ENCODE results near the gene JMJD1C.
A peak's percentile ranks its signal among the peaks of the same experiment; 100 is the strongest.

Gene JMJD1C

DNA sequence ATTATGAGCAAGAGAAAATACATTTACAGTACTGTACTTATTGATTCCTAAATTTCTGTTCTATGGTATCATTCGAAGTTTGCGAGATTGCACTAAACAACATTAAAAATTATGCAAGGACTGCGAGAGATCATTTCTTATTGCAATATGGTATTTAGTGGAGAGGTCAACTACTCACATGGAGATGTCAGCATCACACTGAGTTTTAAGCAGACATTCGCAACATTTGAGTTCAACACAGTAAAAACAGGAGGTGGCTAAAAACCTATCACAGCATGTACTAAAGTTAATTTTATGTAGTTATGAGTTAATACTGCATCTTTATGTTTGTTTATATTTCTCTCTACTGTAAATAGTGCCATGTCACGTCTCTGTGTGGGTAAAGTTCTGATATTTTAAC lies 53.5 kb downstream of the JMJD1C start:
- no peak overlapping the region for H3K27ac ChIP-seq (ENCODE audit: extremely low read depth, low read depth, low read length)
- H3K36me3 ChIP-seq (ENCODE audit: control insufficient read depth in 2 of 2, insufficient read depth in 1 of 2, low read length in 2 of 2), result no peaks in the 10 kb centered on the region
- H3K9me3 ChIP-seq (ENCODE audit: control insufficient read depth, insufficient read depth, low read depth, low read length), result no peaks in the 10 kb centered on the region
- no peak overlapping the region for H3K4me3 ChIP-seq (ENCODE audit: low read depth, low read length)
- POLR2A ChIA-PET, result interaction anchor here (0.7 kb wide), 1 partner anchor 26 kb away, joined by 3 read pairs; no protein-coding TSS in a partner anchor
- CTCF ChIA-PET, result interaction anchor here (1.1 kb wide), 1 partner anchor 308 kb away, joined by 3 read pairs; no protein-coding TSS in a partner anchor
- peaks cover 29% of the 10 kb centered on the region for H3K4me1 ChIP-seq (ENCODE audit: control insufficient read depth, insufficient read depth, low read length)
- TF ChIP-seq ZNF350 (tag by site-specific recombination; IDR thresholded peaks at IDR 0.05) (no peak), ZNF112 (tag by site-specific recombination; IDR thresholded peaks at IDR 0.05) (no peak), ZNF521 (tag by site-specific recombination; IDR thresholded peaks at IDR 0.05) (no peak), ZNF133 (tag by site-specific recombination; IDR thresholded peaks at IDR 0.05) (no peak), OVOL3 (tag by site-specific recombination; IDR thresholded peaks at IDR 0.05) (no peak), ZNF426 (tag by site-specific recombination; IDR thresholded peaks at IDR 0.05) (no peak), ZIC2 (tag by site-specific recombination; IDR thresholded peaks at IDR 0.05) (peak; percentile 53), ZNF23 (tag by site-specific recombination; IDR thresholded peaks at IDR 0.05; ENCODE audit: borderline replicate concordance) (no peak)
- TF ChIP-seq, protein P1, sequence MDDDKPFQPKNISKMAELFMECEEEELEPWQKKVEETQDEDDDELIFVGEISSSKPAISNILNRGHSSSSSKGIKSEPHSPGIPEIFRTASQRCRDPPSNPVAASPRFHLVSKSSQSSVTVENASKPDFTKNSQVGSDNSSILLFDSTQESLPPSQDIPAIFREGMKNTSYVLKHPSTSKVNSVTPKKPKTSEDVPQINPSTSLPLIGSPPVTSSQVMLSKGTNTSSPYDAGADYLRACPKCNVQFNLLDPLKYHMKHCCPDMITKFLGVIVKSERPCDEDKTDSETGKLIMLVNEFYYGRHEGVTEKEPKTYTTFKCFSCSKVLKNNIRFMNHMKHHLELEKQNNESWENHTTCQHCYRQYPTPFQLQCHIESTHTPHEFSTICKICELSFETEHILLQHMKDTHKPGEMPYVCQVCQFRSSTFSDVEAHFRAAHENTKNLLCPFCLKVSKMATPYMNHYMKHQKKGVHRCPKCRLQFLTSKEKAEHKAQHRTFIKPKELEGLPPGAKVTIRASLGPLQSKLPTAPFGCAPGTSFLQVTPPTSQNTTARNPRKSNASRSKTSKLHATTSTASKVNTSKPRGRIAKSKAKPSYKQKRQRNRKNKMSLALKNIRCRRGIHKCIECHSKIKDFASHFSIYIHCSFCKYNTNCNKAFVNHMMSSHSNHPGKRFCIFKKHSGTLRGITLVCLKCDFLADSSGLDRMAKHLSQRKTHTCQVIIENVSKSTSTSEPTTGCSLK (tag by site-specific recombination; IDR thresholded peaks at IDR 0.05), result no peak
- TF ChIP-seq, protein P2, sequence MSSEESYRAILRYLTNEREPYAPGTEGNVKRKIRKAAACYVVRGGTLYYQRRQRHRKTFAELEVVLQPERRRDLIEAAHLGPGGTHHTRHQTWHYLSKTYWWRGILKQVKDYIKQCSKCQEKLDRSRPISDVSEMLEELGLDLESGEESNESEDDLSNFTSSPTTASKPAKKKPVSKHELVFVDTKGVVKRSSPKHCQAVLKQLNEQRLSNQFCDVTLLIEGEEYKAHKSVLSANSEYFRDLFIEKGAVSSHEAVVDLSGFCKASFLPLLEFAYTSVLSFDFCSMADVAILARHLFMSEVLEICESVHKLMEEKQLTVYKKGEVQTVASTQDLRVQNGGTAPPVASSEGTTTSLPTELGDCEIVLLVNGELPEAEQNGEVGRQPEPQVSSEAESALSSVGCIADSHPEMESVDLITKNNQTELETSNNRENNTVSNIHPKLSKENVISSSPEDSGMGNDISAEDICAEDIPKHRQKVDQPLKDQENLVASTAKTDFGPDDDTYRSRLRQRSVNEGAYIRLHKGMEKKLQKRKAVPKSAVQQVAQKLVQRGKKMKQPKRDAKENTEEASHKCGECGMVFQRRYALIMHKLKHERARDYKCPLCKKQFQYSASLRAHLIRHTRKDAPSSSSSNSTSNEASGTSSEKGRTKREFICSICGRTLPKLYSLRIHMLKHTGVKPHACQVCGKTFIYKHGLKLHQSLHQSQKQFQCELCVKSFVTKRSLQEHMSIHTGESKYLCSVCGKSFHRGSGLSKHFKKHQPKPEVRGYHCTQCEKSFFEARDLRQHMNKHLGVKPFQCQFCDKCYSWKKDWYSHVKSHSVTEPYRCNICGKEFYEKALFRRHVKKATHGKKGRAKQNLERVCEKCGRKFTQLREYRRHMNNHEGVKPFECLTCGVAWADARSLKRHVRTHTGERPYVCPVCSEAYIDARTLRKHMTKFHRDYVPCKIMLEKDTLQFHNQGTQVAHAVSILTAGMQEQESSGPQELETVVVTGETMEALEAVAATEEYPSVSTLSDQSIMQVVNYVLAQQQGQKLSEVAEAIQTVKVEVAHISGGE (tag by site-specific recombination; conservative IDR thresholded peaks at IDR 0.05; ENCODE audit: low read depth), result no peak
- TF ChIP-seq, protein P3, sequence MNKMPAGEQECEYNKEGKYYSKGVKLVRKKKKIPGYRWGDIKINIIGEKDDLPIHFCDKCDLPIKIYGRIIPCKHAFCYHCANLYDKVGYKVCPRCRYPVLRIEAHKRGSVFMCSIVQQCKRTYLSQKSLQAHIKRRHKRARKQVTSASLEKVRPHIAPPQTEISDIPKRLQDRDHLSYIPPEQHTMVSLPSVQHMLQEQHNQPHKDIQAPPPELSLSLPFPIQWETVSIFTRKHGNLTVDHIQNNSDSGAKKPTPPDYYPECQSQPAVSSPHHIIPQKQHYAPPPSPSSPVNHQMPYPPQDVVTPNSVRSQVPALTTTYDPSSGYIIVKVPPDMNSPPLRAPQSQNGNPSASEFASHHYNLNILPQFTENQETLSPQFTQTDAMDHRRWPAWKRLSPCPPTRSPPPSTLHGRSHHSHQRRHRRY (tag by site-specific recombination; IDR thresholded peaks at IDR 0.05), result no peak
- TF ChIP-seq, protein P4, sequence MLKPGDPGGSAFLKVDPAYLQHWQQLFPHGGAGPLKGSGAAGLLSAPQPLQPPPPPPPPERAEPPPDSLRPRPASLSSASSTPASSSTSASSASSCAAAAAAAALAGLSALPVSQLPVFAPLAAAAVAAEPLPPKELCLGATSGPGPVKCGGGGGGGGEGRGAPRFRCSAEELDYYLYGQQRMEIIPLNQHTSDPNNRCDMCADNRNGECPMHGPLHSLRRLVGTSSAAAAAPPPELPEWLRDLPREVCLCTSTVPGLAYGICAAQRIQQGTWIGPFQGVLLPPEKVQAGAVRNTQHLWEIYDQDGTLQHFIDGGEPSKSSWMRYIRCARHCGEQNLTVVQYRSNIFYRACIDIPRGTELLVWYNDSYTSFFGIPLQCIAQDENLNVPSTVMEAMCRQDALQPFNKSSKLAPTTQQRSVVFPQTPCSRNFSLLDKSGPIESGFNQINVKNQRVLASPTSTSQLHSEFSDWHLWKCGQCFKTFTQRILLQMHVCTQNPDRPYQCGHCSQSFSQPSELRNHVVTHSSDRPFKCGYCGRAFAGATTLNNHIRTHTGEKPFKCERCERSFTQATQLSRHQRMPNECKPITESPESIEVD (tag by site-specific recombination; IDR thresholded peaks at IDR 0.05), result peak; percentile 35

DNA sequence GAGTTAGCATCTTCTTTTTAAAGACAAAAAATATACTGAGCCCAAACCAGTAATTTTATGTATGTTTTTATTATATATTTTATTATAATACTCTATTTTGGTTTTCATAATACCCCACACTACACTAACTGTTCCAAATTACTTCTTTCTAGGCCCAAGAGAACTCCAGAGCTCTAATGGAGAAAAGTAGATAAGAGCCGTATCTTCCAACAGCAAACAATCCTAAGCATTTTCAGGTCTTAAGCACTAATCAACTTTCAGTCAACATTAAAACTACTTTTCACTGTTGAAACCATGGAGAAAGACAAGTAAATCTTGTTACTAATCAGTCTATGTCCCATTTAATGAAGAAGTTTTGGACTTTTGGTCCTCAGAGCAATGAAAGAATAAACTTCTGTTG lies 55.1 kb downstream of the JMJD1C start:
- no peak overlapping the region for H3K27ac ChIP-seq (ENCODE audit: extremely low read depth, low read depth, low read length)
- no peaks in the 10 kb centered on the region for H3K9me3 ChIP-seq (ENCODE audit: control insufficient read depth, insufficient read depth, low read depth, low read length)
- H3K4me1 ChIP-seq (ENCODE audit: control insufficient read depth, insufficient read depth, low read length), result peaks cover 12% of the 10 kb centered on the region
- ChIA-PET POLR2A (no interaction called here), CTCF (no interaction called here)
- no peaks in the 10 kb centered on the region for H3K36me3 ChIP-seq (ENCODE audit: control insufficient read depth in 2 of 2, insufficient read depth in 1 of 2, low read length in 2 of 2)
- H3K4me3 ChIP-seq (ENCODE audit: low read depth, low read length), result no peak overlapping the region
- TF ChIP-seq, protein P4 (tag by site-specific recombination; IDR thresholded peaks at IDR 0.05), result peak; percentile 45
- 0 out of 2 replicates have a peak, but pooled peaks have one; percentile 21 for TF ChIP-seq ZNF600 (tag by site-specific recombination; IDR thresholded peaks at IDR 0.05)
- no peak for TF ChIP-seq SP3 (tag by site-specific recombination; IDR thresholded peaks at IDR 0.05)
- TF ChIP-seq ZNF610 (tag by site-specific recombination; IDR thresholded peaks at IDR 0.05; ENCODE audit: borderline replicate concordance), result no peak
- TF ChIP-seq, protein P5, sequence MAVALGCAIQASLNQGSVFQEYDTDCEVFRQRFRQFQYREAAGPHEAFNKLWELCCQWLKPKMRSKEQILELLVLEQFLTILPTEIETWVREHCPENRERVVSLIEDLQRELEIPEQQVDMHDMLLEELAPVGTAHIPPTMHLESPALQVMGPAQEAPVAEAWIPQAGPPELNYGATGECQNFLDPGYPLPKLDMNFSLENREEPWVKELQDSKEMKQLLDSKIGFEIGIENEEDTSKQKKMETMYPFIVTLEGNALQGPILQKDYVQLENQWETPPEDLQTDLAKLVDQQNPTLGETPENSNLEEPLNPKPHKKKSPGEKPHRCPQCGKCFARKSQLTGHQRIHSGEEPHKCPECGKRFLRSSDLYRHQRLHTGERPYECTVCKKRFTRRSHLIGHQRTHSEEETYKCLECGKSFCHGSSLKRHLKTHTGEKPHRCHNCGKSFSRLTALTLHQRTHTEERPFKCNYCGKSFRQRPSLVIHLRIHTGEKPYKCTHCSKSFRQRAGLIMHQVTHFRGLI (tag by site-specific recombination; IDR thresholded peaks at IDR 0.05), result no peak

All from HEK293 (cell line).